ENCODE data around the gene SCN10A.

SCN10A gene

GRCh38 chr3:38816026-38816425, at the start of gene SCN10A:
Gene SCN10A, minus strand, starts transcription at chr3:38816217. Its CDS starts 22,207 bp downstream, at chr3:38794010.
- DNase-seq (ENCODE audit: low spot score): no peak

- DNase-seq (ENCODE audit: low spot score): no peak
Measured at GRCh38 chr3:38853011-38853410, 37.0 kb upstream of the SCN10A start.

GRCh38 chr3:38843898-38844297, 27.9 kb upstream of the SCN10A start:
- DNase-seq (ENCODE audit: low spot score): peak; percentile 63

DNA sequence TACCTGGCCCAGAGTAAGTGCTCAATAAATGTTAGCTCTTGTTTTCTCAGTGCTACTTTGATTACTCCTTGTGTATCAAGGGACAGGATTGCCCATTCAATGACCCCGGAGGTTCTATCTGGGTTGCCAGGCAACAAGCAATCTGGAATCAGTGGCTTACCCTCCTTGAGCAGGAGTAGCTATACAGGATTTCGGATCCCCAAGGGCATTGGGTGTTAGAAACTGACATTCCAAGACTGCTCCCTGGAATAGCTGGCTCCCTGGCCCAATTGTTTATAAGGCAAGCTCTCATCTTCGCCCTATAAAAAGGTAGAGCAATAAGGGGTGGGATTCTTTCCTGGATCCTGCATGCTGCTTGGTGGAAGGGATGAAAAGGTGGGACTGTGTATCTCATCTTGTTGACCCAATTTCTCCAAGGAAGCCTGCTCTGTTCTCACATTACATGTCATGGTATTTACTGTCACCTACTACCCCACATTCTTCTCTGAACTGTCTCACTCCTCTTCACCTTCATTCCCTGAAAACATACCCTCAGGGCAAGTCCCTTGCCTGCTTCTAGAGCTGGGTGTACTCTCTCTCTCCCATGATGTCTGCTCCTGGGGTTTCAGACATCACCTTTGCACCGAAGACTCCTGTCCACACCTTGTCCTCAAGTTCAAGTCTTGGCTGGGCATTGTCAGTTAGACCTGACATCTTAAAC, 26.4 kb upstream of the SCN10A start:
- DNase-seq (ENCODE audit: low spot score): no peak

DNA sequence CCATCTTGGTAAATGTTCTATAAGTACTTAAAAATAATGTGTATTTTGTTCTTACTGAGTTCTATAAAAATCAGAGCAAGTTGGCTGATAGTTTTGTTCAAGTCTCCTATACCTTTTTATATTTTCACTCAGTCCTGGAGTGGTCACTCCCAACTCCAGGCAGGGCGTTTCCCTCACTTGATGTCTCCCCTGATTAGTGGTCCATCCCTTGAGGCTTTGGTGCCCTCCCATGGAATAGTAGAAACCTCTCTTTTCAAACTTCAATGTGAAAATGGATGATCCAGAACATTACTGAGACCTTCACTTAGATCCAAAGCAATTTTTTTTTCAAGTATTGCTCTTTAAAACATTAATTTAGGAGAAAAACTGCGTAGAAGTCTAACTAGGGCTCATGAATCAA, 25.0 kb upstream of the SCN10A start:
- peak; percentile 12 for DNase-seq (ENCODE audit: low spot score)

DNA sequence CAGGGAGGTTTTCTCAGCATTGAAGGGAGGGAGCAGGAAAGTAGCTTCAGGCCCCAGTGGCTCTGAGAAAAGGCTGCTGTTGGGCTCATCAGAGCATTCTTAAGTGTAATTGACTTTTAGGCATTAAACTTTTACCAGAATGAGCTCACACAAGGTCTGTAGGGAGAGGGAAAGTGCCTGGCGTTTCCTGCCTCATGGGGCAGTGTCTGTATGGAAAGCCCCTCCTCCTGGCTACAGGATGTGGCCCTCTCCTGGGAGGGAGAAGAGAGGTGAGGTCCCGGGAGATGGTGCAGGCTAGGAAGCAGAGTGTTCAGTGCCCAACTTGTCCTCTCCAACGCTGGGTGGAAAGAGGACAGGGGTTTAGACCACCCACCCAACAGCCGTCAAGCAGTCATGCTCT, 21.3 kb upstream of the SCN10A start:
- DNase-seq (ENCODE audit: low spot score): no peak

DNA sequence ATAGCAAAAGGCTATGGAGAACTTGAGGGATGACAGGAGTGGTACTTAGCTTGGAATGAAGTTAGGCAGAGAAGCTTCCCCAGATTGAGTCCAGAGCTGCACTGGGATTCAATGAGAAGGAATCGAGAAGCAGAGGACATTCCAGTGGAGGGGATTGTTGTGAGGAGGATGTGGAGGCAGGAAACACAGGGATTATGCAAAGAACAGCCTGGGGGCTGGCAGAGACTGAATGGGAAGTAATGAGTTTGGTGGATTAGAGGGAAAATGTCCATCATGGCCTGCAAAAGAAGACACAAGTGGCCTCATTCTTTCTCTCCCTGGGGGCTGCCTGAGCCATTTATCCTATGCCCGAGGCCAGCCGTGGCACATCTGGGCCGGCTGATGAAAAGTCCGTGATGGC, 20.5 kb upstream of the SCN10A start:
- no peak for DNase-seq (ENCODE audit: low spot score)

DNA sequence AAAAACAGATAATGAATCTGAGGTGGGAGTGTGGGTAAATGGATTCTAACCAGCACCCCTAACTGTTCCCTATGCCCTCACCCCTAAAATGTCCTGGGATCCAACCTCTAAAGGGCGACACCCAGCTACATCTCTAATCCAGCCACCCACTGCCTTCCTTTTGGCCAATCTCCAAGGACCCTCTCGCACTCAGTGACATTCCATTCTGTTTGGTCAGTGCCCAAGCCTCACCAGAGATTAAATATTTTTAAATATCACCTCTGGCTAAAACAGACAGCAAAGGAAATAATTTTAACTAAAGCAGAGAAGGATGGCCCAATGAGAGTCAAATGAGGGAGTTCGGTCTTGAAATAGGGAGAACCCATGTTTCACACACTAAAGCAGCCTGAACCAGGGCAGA, 19.9 kb upstream of the SCN10A start:
- DNase-seq (ENCODE audit: low spot score): no peak

- DNase-seq (ENCODE audit: low spot score): no peak
Measured at GRCh38 chr3:38834717-38835116, 18.7 kb upstream of the SCN10A start.

DNA sequence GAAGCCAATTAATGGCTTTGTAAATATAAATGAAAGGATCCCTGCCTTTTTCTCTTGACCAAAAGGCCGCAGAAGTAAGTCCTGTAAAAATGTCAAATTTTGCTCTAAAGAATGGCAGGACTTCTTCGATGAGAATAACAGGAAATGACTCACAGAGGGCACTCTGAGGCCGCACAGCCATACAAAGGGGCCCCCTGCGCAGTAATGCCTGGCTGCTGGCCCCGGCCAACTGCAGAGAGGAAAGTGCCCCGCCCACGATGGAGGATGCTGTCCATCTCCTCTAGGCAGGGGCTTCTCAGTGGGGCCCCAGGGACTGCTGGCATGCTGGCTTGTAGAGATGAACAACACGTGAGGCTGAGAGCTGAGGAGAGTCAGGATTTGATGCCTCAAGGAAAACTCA, 18.1 kb upstream of the SCN10A start:
- DNase-seq (ENCODE audit: low spot score): peak; percentile 69

DNA sequence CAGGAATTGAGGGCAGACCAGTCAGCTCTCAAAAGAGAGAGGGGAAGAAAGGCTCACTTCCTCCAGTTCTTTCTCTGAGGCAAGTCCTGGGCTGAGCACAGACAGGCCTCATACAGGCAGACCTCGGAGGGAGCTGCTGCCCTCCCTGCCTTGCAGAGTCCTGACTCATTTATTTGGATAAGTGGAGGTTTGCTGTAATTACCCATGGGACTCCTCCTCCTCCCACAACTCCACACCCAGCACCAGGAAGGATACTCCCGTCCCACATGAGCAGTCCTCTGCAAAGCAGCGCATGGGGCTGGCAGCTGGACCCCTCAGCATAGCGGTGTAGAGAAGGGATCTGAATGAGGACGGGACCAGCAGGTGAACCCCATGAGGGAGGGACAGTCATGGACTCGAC, 13.4 kb upstream of the SCN10A start:
- DNase-seq (ENCODE audit: low spot score): peak; percentile 65

GRCh38 chr3:38828681-38829080, 12.7 kb upstream of the SCN10A start:
- DNase-seq (ENCODE audit: low spot score): no peak

GRCh38 chr3:38827791-38828190, 11.8 kb upstream of the SCN10A start:
- DNase-seq (ENCODE audit: low spot score): no peak

DNA sequence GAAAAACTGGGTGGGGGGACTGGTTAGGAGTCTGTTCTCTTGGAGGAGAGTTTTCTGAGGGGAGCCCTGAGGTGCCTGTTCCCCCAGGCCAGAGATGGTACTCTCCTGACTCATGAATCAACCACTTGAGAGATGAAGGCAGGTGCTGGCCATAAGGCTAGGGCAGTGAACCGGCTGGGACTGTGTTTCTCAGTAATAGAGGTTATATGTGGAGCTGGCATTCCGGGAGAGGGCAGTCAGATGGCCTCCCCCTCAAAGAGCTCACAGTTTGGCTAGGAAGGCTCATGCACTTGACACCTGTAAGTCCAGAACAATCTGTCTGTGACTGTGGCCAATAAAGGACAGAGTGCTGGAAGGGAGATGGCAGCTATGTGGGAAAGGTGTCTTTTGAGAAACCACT, 10.0 kb upstream of the SCN10A start:
- DNase-seq (ENCODE audit: low spot score): no peak

DNA sequence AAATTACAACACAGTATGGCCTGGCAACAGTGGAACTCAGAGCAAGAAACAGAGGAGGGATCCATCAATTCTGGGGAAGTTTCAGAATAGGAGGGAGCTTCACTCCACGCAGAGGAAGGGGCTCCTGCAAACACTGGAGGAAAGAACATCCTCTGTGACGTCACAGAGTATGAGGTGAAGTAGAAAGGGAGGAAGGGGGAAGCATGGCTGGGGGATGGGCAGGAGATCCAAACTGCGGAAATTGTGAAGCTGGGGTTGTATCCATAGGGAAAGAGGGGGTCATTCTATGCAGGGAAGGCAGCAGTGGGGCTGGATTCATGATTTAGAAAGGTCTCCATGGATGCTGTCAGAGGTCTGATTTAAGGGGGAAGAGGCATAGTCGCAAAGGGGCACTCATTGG, 8.3 kb upstream of the SCN10A start:
- no peak for DNase-seq (ENCODE audit: low spot score)

DNA sequence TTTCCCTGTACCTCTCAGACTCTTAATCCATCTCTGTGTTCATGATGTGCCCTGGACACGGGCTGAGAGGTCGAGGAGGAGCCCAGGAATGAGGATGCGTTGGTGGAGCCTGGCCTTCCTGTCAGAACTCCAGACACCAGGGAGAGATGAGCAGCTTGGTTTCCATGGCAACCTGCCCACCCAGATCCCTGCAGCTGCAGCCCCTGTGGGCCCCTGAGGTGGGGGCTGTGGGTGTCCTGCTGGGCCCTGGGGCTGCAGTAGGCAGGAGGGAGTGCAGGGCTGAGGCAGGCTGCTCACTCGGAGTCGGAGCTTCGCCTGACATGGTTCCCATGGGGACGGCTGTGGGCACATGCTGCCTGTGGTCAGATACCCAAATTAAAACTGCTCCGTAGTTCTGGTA, 7.7 kb upstream of the SCN10A start:
- no peak for DNase-seq (ENCODE audit: low spot score)

DNA sequence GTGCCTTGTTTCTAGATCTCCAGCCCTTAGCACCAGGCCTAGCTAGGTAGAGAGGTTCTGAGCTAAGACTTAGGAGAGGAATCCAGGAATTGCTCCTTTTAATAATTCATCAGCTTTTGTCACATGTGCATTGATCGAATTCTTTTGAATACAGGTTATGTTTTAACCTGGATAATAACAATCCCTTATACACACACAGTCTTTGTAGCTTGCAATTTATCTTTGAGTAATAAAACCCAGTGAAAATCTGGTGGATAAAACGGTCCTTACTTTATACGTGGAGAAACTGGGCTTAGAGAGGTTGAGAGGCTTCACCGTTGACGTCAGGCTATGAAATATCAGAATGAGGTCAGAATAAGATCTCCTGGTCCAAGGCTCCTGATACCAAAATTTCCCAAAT, 7.2 kb upstream of the SCN10A start:
- no peak for DNase-seq (ENCODE audit: low spot score)

DNA sequence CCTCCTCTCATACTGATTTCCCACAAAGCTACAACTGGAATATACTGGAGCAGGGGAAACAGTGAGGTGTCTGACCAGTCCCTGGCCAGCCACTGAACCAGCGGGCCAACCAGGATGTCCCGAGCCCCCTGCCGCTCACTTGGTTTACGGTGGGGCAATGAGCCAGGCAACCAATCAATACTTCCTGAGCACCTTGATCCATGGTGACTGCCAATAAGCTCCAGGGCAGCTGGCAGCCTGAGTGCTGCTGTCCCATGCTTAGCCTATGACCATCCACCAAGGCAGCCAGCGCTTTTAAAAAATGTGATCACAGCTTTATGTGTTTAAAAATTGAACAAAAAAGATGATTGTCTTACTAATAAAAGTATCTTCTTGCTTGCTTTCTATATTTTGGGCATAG, 4.2 kb downstream of the SCN10A start:
- DNase-seq (ENCODE audit: low spot score): no peak

GRCh38 chr3:38805765-38806386, 10.1 kb downstream of the SCN10A start:
- DNase-seq (ENCODE audit: low spot score): peak; percentile 64

GRCh38 chr3:38805004-38805403, 11.0 kb downstream of the SCN10A start:
- DNase-seq (ENCODE audit: low spot score): no peak

GRCh38 chr3:38800511-38800910, 15.5 kb downstream of the SCN10A start:
- no peak for DNase-seq (ENCODE audit: low spot score)

- DNase-seq (ENCODE audit: low spot score): no peak
Measured at GRCh38 chr3:38793721-38794120, 22.3 kb downstream of the SCN10A start.

DNA sequence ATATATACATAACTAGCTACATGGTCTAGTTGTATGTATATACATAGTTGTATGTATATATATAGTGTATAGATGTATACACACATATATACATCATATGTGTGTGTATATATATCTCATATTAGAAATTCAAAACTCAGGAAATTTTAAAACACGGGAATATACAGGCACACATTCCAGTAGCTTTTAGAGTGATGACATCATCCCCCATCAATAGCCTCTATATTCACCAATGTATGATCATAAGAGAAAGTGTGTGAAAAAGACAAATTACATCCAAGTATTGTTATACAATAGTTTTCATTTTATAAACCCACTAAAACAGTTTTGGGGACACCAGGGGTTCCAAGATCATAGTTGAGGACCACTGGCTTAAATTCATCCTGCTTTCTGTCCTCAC, 23.0 kb downstream of the SCN10A start:
- DNase-seq (ENCODE audit: low spot score): no peak

GRCh38 chr3:38782148-38782547, 33.9 kb downstream of the SCN10A start:
- no peak for DNase-seq (ENCODE audit: low spot score)

Data from SW480 (cell line).